Measurements from ENCODE around the gene PLA2G4E. TPM values are rescaled to one million over a fixed set of nuclear protein-coding genes. Genes with fewer than 3 reads are reported as not detected.

Gene PLA2G4E
- total RNA-seq, result not detected in 2 replicates

GRCh38 chr15:42020713-42021273 is at the start of gene PLA2G4E:
Gene PLA2G4E (minus strand): TSS chr15:42021042. CDS start chr15:42021030, 12 bp downstream.
- H3K4me3 ChIP-seq (ENCODE audit: low read depth, low read length), result no peak within 1 kb of the TSS
- DNase-seq (ENCODE audit: low read depth), result no peak
- TF ChIP-seq, protein P1, sequence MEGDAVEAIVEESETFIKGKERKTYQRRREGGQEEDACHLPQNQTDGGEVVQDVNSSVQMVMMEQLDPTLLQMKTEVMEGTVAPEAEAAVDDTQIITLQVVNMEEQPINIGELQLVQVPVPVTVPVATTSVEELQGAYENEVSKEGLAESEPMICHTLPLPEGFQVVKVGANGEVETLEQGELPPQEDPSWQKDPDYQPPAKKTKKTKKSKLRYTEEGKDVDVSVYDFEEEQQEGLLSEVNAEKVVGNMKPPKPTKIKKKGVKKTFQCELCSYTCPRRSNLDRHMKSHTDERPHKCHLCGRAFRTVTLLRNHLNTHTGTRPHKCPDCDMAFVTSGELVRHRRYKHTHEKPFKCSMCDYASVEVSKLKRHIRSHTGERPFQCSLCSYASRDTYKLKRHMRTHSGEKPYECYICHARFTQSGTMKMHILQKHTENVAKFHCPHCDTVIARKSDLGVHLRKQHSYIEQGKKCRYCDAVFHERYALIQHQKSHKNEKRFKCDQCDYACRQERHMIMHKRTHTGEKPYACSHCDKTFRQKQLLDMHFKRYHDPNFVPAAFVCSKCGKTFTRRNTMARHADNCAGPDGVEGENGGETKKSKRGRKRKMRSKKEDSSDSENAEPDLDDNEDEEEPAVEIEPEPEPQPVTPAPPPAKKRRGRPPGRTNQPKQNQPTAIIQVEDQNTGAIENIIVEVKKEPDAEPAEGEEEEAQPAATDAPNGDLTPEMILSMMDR (IDR thresholded peaks at IDR 0.05; ENCODE audit: insufficient read depth, low read depth, low read length), result no peak

DNA sequence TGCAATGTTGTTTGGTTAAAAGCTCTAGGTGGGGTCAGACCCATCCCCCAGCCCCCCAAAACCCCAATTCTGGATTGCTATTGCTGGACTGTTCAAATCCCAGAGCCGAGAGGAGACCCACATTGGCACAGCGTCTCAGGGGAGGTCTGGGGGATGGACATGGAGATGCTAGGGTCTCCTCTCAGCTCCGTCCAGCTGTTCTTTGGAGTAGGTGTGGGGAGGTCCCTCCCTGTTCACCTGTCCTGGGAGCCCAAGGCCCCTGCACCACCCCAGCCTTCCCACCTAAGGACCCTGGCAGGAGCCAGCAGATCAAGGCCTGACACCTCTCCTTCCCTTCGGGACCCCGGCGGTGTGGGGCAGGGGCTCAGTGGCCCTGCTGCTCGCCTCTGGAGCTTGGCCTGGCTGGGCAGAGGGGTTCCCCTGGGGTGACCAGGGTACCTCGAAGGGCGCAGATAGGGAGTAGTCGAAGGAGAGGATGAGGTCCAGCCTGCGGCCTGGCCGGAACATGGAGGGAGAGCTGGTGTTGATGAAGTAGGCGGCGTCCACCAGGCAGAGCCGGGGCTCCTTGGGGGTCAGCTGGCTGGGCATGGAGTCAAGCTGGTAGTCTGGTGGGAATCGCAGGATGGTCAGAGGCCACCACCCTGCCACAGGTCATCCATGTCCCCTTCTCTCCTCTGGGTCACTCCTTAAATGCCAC is 49.6 kb upstream of the PLA2G4E start:
- TF ChIP-seq, protein P1 (IDR thresholded peaks at IDR 0.05; ENCODE audit: insufficient read depth, low read depth, low read length), result no peak
- H3K4me3 ChIP-seq (ENCODE audit: low read depth, low read length), result no peak overlapping the region
- DNase-seq (ENCODE audit: low read depth), result no peak

- TF ChIP-seq, protein P1 (IDR thresholded peaks at IDR 0.05; ENCODE audit: insufficient read depth, low read depth, low read length), result no peak
- no peak for DNase-seq (ENCODE audit: low read depth)
- no peak overlapping the region for H3K4me3 ChIP-seq (ENCODE audit: low read depth, low read length)
Measured at GRCh38 chr15:42069496-42070278, 48.8 kb upstream of the PLA2G4E start.

GRCh38 chr15:42069025-42069424 is 48.2 kb upstream of the PLA2G4E start:
- TF ChIP-seq, protein P1 (IDR thresholded peaks at IDR 0.05; ENCODE audit: insufficient read depth, low read depth, low read length), result no peak
- H3K4me3 ChIP-seq (ENCODE audit: low read depth, low read length), result no peak overlapping the region
- DNase-seq (ENCODE audit: low read depth), result no peak

GRCh38 chr15:42068601-42069000 is 47.8 kb upstream of the PLA2G4E start:
- DNase-seq (ENCODE audit: low read depth), result no peak
- H3K4me3 ChIP-seq (ENCODE audit: low read depth, low read length), result no peak overlapping the region
- TF ChIP-seq, protein P1 (IDR thresholded peaks at IDR 0.05; ENCODE audit: insufficient read depth, low read depth, low read length), result no peak

DNA sequence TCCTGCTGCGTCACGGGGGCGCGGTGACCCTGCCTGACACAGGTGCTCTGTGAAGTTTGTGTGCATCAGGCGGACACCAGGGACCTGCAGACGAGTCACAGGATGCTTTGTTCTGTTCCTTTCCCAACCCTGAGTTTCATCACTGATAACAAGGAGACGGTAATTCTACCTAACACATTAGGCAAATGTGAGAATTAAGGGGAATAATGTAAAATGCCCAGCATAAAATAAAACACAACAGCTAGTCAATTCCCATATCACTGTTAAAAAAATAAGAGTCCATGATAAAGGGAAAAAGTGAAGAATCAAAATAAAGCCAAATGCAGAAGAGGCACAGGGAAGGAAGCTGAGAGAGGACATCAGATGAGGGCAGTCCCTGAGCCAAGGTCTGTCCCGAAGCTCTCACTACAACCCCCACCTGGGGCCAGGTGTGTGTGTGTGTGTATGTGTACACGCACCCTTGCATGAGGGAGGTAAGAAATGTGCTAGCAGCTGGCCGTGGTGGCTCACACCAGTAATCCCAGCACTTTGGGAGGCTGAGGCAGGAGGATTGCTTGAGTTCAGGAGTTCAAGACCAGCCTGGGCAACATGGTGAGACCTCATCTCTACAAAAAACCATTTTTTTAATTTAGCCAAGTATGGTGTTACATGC is 46.0 kb upstream of the PLA2G4E start:
- no peak overlapping the region for H3K4me3 ChIP-seq (ENCODE audit: low read depth, low read length)
- TF ChIP-seq, protein P1 (IDR thresholded peaks at IDR 0.05; ENCODE audit: insufficient read depth, low read depth, low read length), result no peak
- no peak for DNase-seq (ENCODE audit: low read depth)

Measured in fibroblast of villous mesenchyme (primary cell).